GM19025 (cell line): ENCODE results near the gene FBLN1.
"Not testable (repeated sequence)": the region's sequence is repeated elsewhere in the genome, so short reads cannot be mapped to it uniquely, and the experiment has no call there.

Experiments
- ATAC-seq: cut with Tn5 transposase; IDR thresholded peaks from one replicate; pipeline ENCODE4 v1.9.1; 2021; ENCODE audit warnings: mild to moderate bottlenecking, low read depth, moderate library complexity; ENCODE audit not compliant: unreplicated experiment

Gene FBLN1

DNA sequence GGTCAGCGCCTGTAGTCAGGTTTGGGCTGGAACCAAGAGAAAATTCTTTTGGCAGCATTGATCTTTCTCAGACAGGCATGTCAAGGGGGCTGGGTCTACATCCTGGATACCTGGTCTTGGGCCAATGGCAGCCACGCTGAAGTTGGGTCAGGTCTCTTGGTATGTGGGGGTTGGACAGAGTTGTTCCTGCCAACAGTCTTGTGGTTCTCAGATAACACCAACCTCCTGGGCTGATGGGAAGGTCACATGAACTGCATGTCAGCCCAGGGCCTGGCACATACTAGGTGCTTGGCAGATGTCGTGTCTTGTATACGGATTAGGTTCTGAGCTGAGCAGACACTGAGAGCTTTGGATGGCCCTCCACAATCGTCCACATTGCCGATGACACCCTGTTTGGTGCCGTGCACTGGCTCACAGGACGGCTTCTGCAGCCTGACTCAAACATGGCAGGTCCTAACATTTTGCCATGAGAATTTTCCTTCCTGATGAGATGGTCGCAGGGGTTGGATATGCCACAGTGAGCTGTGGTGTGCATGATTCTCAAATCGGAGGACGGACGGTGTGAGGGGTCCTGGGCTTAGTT lies 42.0 kb downstream of the FBLN1 start:
- no peak for ATAC-seq

DNA sequence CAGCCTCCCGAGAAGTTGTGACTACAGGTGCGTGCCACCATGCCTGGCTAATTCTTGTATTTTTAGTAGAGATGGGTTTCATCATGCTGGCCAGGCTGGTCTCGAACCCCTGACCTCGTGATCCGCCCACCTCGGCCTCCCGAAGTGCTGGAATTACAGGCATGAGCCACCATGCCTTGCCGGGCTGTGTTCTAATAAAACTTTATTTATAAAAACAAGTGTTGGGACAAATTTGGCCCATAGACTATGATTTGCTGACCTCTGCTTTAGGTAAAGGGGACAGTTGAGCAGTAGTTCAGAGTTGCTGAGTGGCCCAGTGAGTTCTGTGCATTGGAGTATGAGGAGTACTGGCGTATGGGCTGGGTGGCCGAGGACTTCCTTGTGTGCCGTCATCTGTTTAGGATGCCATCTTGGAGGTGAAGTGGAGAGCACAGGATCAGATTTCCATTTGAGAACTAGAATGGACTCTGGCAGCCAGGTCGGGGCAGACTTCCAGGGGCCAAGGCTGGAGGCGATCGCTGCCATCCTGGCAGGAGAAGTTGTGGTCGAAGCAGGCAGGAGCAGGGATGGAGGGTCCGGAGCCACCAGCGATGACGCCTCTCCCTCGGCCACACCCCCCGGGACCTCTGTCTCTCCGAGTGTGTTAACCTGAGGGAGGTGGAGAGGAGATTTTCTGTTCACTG lies 43.8 kb downstream of the FBLN1 start:
- no peak for ATAC-seq

DNA sequence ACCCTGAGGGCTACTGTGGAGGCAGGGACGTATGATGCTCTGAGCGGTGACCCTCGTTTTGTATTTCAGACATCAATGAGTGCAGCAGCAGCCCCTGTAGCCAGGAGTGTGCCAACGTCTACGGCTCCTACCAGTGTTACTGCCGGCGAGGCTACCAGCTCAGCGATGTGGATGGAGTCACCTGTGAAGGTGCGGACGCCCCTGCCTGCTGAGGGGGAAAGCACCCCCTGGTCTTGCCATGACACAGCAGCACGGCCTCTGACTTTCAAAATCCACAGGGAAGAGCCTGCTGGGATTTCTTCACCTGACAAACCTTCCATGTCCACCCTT lies 44.3 kb downstream of the FBLN1 start:
- ATAC-seq, result no peak

DNA sequence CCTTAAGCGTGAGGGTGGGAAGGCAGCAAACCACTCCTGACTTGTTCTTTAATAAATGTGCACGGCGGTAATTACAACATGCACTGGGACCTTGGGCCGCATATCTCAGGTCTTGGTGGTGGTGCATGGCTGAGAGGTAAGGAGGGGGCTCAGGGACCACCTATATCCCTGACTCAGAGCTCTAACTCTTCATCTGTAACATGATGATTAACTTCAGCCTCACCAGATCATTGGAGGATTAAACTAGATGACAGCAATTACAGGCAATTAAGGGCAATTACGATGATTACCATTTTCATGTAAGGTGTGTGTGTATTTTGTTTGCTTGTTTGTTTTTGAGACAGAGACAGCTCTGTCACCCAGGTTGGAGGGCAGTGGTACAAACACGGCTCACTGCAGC lies 45.0 kb downstream of the FBLN1 start:
- no peak for ATAC-seq

DNA sequence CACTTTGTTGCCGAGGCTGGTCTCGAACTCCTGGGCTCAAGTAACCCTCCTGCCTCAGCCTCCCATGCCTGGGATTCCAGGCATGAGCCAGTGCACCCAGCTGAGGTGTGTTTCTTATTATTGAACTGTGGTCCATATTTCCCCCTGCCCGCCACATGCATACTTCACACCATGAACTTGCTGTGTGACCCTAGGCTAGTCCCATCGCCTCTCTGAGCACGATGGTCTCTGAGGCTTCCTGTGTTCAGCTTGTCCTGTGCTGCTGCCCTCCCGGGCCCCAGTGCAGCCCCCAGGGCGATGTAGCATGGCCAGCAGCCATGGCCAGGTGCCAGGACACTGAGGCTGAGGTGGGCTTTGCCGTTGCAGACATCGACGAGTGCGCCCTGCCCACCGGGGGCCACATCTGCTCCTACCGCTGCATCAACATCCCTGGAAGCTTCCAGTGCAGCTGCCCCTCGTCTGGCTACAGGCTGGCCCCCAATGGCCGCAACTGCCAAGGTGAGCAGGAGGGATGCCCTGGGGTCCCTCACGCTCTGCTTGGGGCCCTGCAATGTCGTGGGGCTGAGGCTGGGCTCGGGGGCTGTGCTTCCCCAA lies 45.7 kb downstream of the FBLN1 start:
- no peak for ATAC-seq

DNA sequence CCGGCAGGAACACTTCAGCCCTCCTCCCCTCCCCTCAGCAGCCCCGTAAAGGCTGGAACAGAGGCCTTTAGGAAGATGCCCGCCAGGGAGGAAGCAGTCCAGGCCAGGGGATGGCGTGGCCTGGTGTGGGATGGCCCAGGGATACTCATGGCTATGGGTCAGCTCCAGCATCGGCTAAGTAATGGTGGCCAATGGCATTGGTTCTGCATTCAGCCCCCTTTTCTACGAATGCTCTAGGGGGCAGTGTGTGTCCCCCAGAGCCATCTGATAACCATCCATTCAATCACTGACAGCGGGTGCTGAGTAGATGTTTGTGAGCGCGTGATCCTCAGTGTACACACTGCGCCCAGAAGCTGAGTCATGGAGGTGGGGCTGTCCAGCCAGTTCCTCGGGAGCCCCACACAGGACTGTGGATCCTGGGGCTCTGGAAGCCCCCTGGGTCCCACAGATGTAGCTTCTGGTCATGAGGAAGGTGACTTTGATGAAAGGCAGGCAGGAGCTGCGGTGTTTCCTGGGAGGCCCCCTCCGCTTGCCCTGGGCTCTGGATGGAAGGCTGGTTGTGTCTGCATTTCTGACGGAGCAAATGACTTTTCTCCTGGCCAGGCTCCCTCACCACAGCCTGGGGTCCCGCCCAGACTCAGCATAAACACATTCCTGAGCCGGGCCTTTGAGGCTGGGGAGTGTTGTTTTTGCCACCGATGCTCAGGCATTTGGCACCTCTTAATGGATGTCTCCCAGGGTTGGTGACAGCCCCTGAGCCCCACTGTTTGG lies 46.5 kb downstream of the FBLN1 start:
- no peak for ATAC-seq

DNA sequence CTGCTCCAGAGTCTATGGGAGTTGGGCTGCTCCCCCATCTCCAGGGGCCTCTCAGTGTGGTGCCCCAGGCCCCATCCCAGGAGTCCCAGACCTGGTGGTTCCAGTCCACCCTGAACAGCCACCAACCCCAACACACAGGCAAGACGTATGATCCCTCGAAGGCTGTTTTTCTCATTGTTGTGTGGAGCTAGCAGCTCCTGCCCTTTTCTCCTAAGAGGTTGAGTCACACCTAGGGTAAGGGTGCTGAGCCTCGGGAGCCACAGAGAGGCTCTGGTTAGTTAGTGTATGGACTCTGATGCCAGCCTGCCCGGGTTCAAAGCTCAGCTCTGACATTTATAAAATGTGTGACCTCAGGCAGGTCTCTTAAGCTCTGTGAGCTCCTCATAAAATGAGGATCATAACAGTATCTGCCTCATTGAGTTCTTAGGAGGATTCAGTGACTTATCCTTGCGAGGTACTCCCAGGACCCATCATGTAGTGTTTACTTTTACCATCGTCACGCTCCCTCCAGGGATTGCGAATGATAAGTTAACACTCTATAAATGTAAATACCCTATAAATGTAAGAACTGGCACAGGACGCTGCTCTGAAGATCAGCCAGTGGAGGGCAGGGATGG lies 47.2 kb downstream of the FBLN1 start:
- no peak for ATAC-seq

DNA sequence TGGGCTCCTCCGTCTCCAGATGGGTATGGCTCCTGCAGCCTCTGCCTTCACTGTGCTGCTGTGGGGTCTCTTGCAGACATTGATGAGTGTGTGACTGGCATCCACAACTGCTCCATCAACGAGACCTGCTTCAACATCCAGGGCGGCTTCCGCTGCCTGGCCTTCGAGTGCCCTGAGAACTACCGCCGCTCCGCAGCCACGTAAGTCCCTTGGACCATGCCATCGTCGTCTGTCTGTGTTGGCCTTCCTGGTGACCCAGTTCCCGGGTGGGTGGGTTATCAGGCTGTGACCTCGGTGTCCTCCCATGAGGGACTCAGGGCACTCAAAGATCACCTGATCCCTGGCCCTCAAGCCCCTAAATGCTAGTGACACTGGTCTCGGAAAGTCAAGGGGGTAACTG lies 47.7 kb downstream of the FBLN1 start:
- no peak for ATAC-seq

DNA sequence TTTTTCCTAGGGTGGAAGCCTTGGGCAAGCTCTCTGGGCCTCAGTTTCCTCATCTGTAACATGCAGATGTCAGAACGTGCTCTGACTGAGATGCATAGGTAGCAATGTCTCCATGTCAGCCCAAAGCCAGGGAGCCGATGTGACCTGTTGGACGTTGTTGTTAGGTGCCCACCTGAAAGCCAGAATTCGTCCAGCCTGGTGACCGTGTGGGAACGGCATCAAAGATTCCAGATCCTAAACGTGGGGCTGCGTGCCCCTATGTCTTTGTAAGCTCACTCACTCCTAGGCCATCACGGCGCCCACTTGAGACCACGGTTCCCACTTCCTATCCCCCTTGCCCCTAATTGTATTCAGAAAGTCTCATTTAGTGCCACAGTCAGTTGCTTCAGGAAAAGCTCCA lies 48.2 kb downstream of the FBLN1 start:
- ATAC-seq, result no peak

DNA sequence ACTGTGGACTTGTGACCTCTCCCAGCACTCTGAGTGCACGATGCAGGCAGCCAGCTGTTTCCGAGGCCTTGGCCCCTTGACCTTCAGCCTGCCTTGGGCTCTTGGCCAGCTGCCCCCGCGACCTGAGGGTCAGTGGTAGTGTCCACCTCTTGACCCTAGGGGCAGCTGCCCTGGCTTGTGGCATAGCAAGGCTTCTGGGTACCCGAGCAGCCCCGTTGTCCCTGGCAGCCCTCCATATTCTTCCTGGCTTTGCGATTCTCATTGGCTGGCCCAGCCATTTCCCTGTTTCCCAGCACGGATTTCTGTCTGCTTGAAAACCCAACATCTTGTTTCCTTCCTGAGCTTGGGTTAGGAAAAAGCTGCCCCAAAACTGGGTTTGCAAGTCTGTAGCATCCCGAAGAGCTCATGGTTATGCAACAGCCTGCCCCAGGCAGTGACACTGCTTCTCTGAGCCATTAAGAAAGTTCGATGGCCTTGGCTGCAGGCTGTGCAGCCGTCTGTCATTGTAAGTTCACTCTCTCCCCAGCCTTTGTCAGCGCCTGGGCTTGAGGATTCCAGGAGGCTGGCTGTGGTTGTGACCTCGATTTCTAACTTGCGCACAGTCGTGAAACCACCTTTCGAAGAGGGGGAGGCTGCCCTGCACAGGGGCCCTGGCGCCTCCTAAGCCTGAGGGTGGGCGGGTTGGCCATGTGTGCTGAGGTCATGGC lies 48.8 kb downstream of the FBLN1 start:
- no peak for ATAC-seq

DNA sequence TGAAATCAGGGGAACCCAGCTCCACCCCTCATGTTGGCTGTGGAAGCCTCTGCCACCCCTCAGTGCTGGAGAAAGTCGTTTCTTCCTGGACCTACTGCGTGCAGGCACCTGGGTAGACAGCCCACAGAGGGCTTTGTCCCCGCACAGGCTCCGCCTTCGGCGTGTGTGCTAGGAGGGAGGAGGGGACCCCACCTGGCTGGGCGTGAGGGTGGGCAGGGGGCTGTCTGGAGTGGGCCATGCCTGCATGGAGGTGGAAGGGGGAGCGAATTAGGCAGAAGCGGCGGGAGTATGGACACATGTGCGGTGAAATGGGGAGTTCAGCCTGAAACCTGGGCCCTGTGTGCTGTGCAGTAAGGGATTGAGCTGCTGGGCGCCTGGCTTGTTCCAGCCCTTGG lies 49.3 kb downstream of the FBLN1 start:
- no peak for ATAC-seq

DNA sequence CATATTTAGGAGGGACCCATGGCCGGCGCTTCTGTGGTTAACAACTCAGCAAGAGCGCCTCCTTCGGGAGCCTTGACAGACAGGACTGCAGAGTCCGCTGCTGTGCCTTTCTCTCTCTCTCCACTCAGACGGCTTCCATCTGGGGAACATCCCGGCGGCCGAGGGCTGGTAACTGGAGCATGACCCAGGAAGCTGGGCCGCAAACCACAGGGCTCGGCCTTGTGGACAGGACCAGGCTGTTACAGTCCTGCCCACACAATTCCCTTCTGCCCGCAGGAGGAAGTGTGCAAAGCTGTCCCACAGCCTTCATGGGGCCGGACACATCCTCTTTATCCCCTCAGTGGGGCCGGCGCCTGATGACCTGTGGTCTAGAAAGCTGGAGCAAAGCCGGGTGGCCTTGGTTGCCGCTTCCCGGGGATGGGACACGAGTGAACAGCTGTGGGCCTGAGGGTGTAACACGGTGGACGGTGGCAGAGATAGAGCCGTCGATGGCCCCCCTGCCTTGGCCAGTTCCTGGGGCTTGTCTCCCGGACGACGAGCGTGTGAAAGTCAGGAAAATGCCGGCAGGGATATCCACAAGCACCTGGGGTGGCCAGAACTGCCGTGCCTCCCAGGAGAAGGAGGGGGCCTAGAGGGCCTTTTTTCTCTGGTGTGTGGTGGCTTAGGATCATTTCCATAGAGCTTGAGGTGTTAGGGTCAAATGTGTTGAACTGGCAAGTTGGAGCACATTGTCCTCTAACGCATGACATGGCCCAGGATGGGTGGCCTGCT lies 50.1 kb downstream of the FBLN1 start:
- no peak for ATAC-seq

DNA sequence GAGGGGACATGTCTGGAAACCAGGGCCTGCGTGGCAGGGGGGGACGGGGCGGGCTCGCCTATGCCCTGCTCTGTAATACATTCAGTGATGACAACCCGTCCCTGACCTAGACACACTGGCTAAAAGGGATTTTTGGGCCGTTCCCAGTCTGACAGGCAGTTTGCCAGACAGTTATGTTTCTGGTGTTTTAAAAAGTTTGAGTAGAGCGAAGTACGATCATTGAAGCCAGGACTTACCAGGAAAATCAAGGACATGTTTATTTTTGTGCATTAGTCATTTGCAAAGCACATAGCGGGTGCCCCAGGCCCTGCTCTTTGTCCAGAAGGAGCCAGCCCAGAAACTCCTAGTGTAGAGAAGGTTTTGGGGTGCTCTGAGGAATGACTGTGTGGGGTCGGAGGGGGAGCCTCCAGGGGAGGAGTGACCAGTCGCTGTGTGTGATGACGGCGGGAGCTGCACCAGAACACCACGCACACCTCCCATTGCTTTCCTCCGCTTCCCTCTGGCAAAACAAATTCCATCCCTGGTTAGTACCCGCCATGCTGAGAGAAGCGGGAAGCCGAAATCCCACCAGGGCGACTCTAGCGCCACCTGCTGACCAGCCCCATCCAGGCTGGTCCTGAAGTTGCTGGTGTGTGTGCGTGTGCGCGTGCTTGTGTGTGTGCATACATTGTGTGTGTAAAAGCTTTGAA lies 50.8 kb downstream of the FBLN1 start:
- no peak for ATAC-seq

DNA sequence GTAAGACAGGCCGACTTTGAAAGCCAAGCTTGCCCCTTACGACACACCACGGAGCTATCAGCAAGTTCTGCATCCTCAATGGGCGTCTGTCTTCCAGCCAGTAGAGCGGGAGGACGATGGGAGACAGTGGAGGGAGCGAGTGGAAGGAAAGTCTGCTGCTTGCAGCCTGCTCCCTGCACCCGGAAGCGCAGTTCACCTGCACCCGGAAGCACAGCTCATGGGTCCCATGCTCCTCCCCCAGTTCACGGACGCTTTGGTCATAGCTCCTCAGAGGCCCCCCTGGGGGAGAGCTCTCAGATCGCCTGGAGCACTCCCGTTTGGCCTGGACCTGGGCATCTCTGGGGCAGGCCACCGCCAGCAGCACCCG lies 51.3 kb downstream of the FBLN1 start:
- no peak for ATAC-seq

DNA sequence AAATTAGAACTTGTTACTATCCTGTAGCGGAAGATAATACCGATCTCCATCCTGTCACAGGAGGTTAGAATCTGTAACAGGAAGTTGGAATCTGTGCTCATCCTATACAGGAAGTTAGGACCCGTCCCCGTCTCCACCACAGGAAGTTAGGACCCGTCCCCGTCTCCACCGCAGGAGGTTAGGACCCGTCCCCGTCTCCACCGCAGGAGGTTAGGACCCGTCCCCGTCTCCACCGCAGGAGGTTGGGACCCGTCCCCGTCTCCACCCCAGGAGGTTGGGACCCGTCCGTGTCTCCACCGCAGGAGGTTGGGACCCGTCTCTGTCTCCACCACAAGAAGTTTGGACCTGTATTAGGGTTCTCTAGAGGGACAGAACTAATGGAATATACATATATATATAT lies 52.2 kb downstream of the FBLN1 start:
- no peak for ATAC-seq

DNA sequence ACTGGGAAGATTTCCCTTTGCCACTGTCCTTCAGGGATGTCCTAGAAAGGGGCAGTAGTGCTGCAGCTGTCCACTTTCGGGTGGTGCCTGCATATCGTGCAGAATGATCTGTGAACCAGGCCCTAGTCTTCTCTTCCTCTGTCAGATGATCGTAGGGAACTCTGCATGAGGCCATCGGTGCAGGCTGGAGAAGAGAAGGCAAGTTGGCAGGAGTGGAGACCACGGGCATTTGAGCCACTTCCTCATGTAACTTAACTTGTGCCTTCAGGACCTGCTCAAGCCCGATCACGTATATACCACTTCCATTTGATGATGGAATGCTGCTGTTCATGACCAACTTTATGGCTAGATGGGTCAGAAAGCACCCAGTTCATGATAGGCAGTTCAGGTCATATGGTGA lies 55.2 kb downstream of the FBLN1 start:
- not testable (repeated sequence) for ATAC-seq

DNA sequence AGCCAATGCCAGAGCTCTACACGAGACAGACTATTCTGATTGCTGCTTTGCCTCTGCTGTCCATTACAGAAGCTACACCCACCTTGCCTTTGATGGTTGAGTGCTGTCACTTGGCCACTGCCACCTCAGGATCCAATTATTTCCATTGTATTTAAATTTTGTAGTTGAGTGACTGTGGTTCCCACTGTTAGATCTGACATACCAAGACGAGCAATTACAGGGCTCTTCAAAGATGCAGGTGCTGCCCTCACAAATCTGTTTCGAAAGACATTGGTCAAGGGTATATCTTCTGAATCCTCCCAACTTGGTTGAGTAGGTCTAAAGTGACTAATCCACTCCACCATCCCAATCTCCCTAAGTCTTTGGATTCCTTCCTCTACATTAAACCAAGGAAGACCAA lies 57.4 kb downstream of the FBLN1 start:
- ATAC-seq, result not testable (repeated sequence)

DNA sequence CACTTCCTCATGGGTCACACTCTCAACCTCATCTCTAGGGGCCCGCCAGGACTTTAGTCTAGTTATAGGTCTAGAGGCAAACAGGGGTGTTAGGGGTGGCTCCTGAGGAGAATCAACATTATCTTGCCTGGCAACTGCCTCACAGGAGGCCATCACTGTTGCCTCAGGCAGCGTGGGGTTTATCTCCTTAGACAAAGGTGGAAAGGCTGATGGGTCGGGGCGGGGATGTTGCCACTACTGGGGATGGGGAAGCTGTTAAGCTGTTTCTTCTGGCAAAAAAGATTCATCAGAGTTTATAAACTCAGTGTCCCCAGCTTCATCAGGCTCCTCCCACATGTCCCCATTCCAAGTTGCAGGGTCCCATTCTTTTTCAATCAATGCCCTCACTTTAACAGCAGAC lies 58.1 kb downstream of the FBLN1 start:
- not testable (repeated sequence) for ATAC-seq

DNA sequence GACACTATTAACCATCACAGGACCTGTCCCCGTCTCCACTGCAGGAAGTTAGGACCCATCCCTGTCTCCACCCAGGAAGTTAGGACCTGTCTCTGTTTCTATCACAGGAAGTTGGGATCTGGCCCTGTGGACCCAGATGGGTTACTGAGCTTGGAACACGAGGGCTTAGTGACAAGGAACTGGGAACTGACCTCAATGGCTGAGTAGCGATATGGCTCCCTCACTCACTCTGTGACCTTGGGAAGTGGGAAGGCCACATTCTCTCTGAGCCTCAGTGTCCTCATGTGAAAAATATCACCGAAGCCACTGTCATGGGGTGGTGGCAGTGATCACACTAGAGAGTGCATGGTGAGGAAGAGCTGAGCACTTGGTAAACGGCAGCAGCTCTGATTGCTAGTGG lies 59.4 kb downstream of the FBLN1 start:
- ATAC-seq, result no peak
